Small intestine (tissue), 7 donors: ENCODE data around the gene THSD7A. TPM values are rescaled to one million over a fixed set of nuclear protein-coding genes. Genes with fewer than 3 reads are reported as not detected.

Experiments
- DNase-seq, 2 donors: peaks; one replicate each; pipeline versions ENCODE4 v3.0.0 to v3.0.0-alpha.2; 2013
- FAIRE-seq: peaks from 2 replicates; lab custom pipeline; 2012; peaks lifted over from hg19 to GRCh38; lab: Jason Lieb, UNC
- H3K27ac ChIP-seq, 3 donors: one replicate each; pipeline ENCODE4 v1.5.1; 2013; ENCODE audit warnings: low read length in 2 of 3, mild to moderate bottlenecking in 2 of 3, control low read depth in 1 of 3, inconsistent platforms in 1 of 3, low read depth in 1 of 3, moderate library complexity in 1 of 3
- H3K27me3 ChIP-seq, 3 donors: one replicate each; pipeline ENCODE4 v1.6.1; 2013; ENCODE audit warnings: low read length in 3 of 3, inconsistent platforms in 1 of 3; ENCODE audit not compliant: control insufficient read depth in 3 of 3, insufficient read depth in 3 of 3
- H3K36me3 ChIP-seq, 3 donors: one replicate each; pipeline ENCODE4 v1.6.1; 2013; ENCODE audit warnings: low read length in 3 of 3, inconsistent platforms in 1 of 3, low read depth in 1 of 3, mild to moderate bottlenecking in 1 of 3, moderate library complexity in 1 of 3; ENCODE audit not compliant: control insufficient read depth in 3 of 3, insufficient read depth in 2 of 3
- H3K4me1 ChIP-seq, 3 donors: one replicate each; pipeline ENCODE4 v1.6.1; 2013; ENCODE audit warnings: low read length in 2 of 3, inconsistent platforms in 1 of 3, low read depth in 1 of 3, mild to moderate bottlenecking in 1 of 3, moderate library complexity in 1 of 3; ENCODE audit not compliant: control insufficient read depth in 3 of 3, insufficient read depth in 2 of 3
- H3K4me3 ChIP-seq, 3 donors: one replicate each; pipeline ENCODE4 v1.5.1; 2013; ENCODE audit warnings: low read length in 3 of 3, control low read depth in 1 of 3, inconsistent platforms in 1 of 3, low read depth in 1 of 3, mild to moderate bottlenecking in 1 of 3, moderate library complexity in 1 of 3
- H3K9me3 ChIP-seq, 2 donors: one replicate each; pipeline ENCODE4 v1.6.1; 2013; ENCODE audit warnings: low read depth in 1 of 2, low read length in 1 of 2; ENCODE audit not compliant: control insufficient read depth in 2 of 2, insufficient read depth in 1 of 2
- WGBS, 3 donors: extraction: QIAGEN DNeasy Blood & Tissue Kit; methylation state at CpG; one replicate each; pipeline ENCODE4 v1.1.7; 2013; 5-methylcytosine and 5-hydroxymethylcytosine counted together
- polyA plus RNA-seq, 4 donors: library from polyadenylated mRNA; stranded (reverse) in 3 of 4; unstranded in 1 of 4; fragments of 200-250 nt in 3 of 4; fragments of 120-200 nt in 1 of 4; gene quantifications; one replicate each; pipeline versions ENCODE4 v1.2.1 to v1.2.3, GENCODE V29; 2013
- donor health status: healthy with polysubstance abuse.
- donor health status: control.
- donor health status: control.
- donor health status: Bipolar disorder and iron deficiency.
- donor health status: healthy.

THSD7A gene
- polyA plus RNA-seq, 4 donors: 1.1 to 3.5 TPM; not detected in 2

- 31 to 44% (median 43%) methylated on average over 2 of the region's 2 CpGs for WGBS, 3 donors
- FAIRE-seq: no peak
Measured at GRCh38 chr7:11557627-11558026, 274.4 kb downstream of the THSD7A start.

GRCh38 chr7:11552676-11553296 is 279.2 kb downstream of the THSD7A start:
- no peaks in the 10 kb centered on the region for H3K9me3 ChIP-seq
- DNase-seq (no peak), FAIRE-seq (no peak)
- H3K4me3 ChIP-seq: no peak overlapping the region
- 77 to 83% (median 81%) methylated on average over 6 of the region's 6 CpGs for WGBS, 3 donors
- H3K27ac ChIP-seq: no peak overlapping the region
- H3K4me1 ChIP-seq: no peaks in the 10 kb centered on the region
- H3K27me3 ChIP-seq: no peaks in the 10 kb centered on the region
- no peaks in the 10 kb centered on the region for H3K36me3 ChIP-seq

More at GRCh38 chr7:11557627-11558026, 274.4 kb downstream of the THSD7A start:
- no peaks in the 10 kb centered on the region for H3K9me3 ChIP-seq
- no peaks in the 10 kb centered on the region for H3K36me3 ChIP-seq
- no peak overlapping the region for H3K27ac ChIP-seq
- H3K27me3 ChIP-seq: no peaks in the 10 kb centered on the region
- H3K4me3 ChIP-seq: no peak overlapping the region
- DNase-seq: peak; percentile 22 to 68
- H3K4me1 ChIP-seq: no peaks in the 10 kb centered on the region

- H3K4me3 ChIP-seq: no peak overlapping the region
- no peak for FAIRE-seq
- H3K9me3 ChIP-seq: no peaks in the 10 kb centered on the region
Measured at GRCh38 chr7:11551470-11551869, 280.5 kb downstream of the THSD7A start.

GRCh38 chr7:11548532-11548931 is 283.5 kb downstream of the THSD7A start:
- no peaks in the 10 kb centered on the region for H3K4me1 ChIP-seq
- FAIRE-seq: no peak
- no peaks in the 10 kb centered on the region for H3K9me3 ChIP-seq
- no peak for DNase-seq
- H3K4me3 ChIP-seq: no peak overlapping the region
- 43 to 77% (median 55%) methylated on average over 1 of the region's 1 CpG for WGBS, 3 donors
- no peak overlapping the region for H3K27ac ChIP-seq
- no peaks in the 10 kb centered on the region for H3K27me3 ChIP-seq
- no peaks in the 10 kb centered on the region for H3K36me3 ChIP-seq

More at GRCh38 chr7:11551470-11551869, 280.5 kb downstream of the THSD7A start:
- no peak for DNase-seq
- no peaks in the 10 kb centered on the region for H3K36me3 ChIP-seq
- no peak overlapping the region for H3K27ac ChIP-seq
- no peaks in the 10 kb centered on the region for H3K27me3 ChIP-seq
- no peaks in the 10 kb centered on the region for H3K4me1 ChIP-seq

GRCh38 chr7:11541330-11541729 is 290.7 kb downstream of the THSD7A start:
- H3K27ac ChIP-seq: no peak overlapping the region
- no peak overlapping the region for H3K4me3 ChIP-seq
- no peaks in the 10 kb centered on the region for H3K27me3 ChIP-seq
- H3K9me3 ChIP-seq: no peaks in the 10 kb centered on the region
- H3K4me1 ChIP-seq: no peaks in the 10 kb centered on the region
- 93 to 95% (median 94%) methylated on average over 8 of the region's 8 CpGs for WGBS, 3 donors
- no peaks in the 10 kb centered on the region for H3K36me3 ChIP-seq
- no peak for DNase-seq
- no peak for FAIRE-seq

- WGBS, 3 donors: 13 to 61% (median 48%) methylated on average over 3 of the region's 3 CpGs
- Histone ChIP-seq H3K36me3 (no peaks in the 10 kb centered on the region), H3K9me3 (no peaks in the 10 kb centered on the region), H3K4me3 (no peak overlapping the region), H3K27ac (no peak overlapping the region), H3K4me1 (no peaks in the 10 kb centered on the region), H3K27me3 (no peaks in the 10 kb centered on the region)
- FAIRE-seq: no peak
- DNase-seq: no peak
Measured at GRCh38 chr7:11540271-11540761, 291.7 kb downstream of the THSD7A start.

GRCh38 chr7:11539853-11540252 is 292.1 kb downstream of the THSD7A start:
- no peak overlapping the region for H3K27ac ChIP-seq
- 30 to 69% (median 40%) methylated on average over 3 of the region's 3 CpGs for WGBS, 3 donors
- FAIRE-seq: no peak

GRCh38 chr7:11538751-11539299 is 293.2 kb downstream of the THSD7A start:
- 63 to 86% (median 72%) methylated on average over 1 of the region's 1 CpG for WGBS, 3 donors
- H3K27me3 ChIP-seq: no peaks in the 10 kb centered on the region
- H3K4me1 ChIP-seq: no peaks in the 10 kb centered on the region
- H3K9me3 ChIP-seq: no peaks in the 10 kb centered on the region
- H3K36me3 ChIP-seq: no peaks in the 10 kb centered on the region
- no peak for FAIRE-seq
- H3K27ac ChIP-seq: no peak overlapping the region
- no peak for DNase-seq
- H3K4me3 ChIP-seq: no peak overlapping the region

More at GRCh38 chr7:11539853-11540252, 292.1 kb downstream of the THSD7A start:
- DNase-seq: no peak
- H3K36me3 ChIP-seq: no peaks in the 10 kb centered on the region
- H3K27me3 ChIP-seq: no peaks in the 10 kb centered on the region
- no peak overlapping the region for H3K4me3 ChIP-seq
- no peaks in the 10 kb centered on the region for H3K4me1 ChIP-seq
- H3K9me3 ChIP-seq: no peaks in the 10 kb centered on the region
